GM21390 (cell line): ENCODE results near the gene ARHGAP27.

Experiments used
- ATAC-seq: cut with Tn5 transposase; IDR thresholded peaks from one replicate; pipeline ENCODE4 v1.9.1; 2021; ENCODE audit not compliant: unreplicated experiment

ARHGAP27 gene

GRCh38 chr17:45408611-45409421 lies 23.9 kb downstream of the ARHGAP27 start:
- no peak for ATAC-seq

- no peak for ATAC-seq
Measured at GRCh38 chr17:45406107-45406506, 26.6 kb downstream of the ARHGAP27 start.

GRCh38 chr17:45405250-45406086 lies 27.2 kb downstream of the ARHGAP27 start:
- ATAC-seq, result no peak

GRCh38 chr17:45404870-45405249 lies 27.8 kb downstream of the ARHGAP27 start:
- ATAC-seq, result no peak

GRCh38 chr17:45403906-45404490 lies 28.7 kb downstream of the ARHGAP27 start:
- ATAC-seq, result no peak

GRCh38 chr17:45402916-45403315 lies 29.8 kb downstream of the ARHGAP27 start:
- ATAC-seq, result no peak

- ATAC-seq, result no peak
Measured at GRCh38 chr17:45398800-45399199, 33.9 kb downstream of the ARHGAP27 start.

GRCh38 chr17:45397796-45398195 lies 34.9 kb downstream of the ARHGAP27 start:
- ATAC-seq, result no peak

GRCh38 chr17:45396496-45397205 lies 36.0 kb downstream of the ARHGAP27 start:
- ATAC-seq, result no peak

GRCh38 chr17:45395569-45396415 lies 36.9 kb downstream of the ARHGAP27 start:
- ATAC-seq, result no peak

- no peak for ATAC-seq
Measured at GRCh38 chr17:45394913-45395568, 37.6 kb downstream of the ARHGAP27 start.

- no peak for ATAC-seq
Measured at GRCh38 chr17:45394564-45394912, 38.1 kb downstream of the ARHGAP27 start.

GRCh38 chr17:45394091-45394490 lies 38.6 kb downstream of the ARHGAP27 start:
- ATAC-seq, result no peak

GRCh38 chr17:45393411-45393810 lies 39.3 kb downstream of the ARHGAP27 start:
- ATAC-seq, result no peak

GRCh38 chr17:45391918-45392317 lies 40.8 kb downstream of the ARHGAP27 start:
- no peak for ATAC-seq

- no peak for ATAC-seq
Measured at GRCh38 chr17:45391291-45391690, 41.4 kb downstream of the ARHGAP27 start.

GRCh38 chr17:45389354-45389753 lies 43.3 kb downstream of the ARHGAP27 start:
- ATAC-seq, result no peak

GRCh38 chr17:45388604-45389325 lies 43.9 kb downstream of the ARHGAP27 start:
- no peak for ATAC-seq

- no peak for ATAC-seq
Measured at GRCh38 chr17:45387739-45388138, 44.9 kb downstream of the ARHGAP27 start.
